Hematopoietic multipotent progenitor cell treated with erythropoietin and hydrocortisone succinate and interleukin-3 and kit ligand, for 8 days (in vitro differentiated cells): Measurements from ENCODE around the gene PDCD4.

Experiments used
- DNase-seq: peaks from one replicate; pipeline ENCODE4 v3.0.0-alpha.2; 2015

Gene PDCD4

GRCh38 chr10:110919971-110920881 lies 48.5 kb downstream of the PDCD4 start:
- DNase-seq, result peak; percentile 59

DNA sequence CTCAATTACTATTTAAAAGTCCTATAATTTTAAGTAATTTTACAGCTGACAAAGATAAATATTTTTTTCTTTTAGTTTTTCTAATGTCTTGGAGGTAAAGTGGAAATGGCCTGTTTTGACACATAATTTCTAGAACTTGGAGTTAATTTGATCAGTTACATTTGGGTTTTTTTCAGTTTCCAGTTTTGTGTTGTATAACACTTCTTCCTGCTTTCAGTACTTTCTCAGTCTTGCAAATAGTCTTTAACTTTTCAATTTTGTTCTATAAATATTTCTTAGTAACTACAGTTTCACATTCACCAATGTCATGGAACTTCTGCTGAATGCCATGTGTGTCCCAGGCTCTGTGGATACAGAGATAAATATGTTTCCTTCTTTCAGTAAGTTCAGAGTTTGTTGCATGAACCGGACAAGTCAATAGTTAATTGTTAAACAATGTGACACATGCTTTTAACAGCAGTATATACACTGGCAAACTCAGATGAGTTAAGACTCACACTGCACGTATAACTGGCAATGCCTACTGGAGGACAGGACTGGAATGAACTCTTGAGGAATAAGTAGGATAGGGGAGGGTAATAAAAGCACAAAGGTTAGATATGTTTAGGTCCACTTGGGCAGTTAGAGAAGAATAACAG lies 52.2 kb downstream of the PDCD4 start:
- peak; percentile 6 for DNase-seq

GRCh38 chr10:110927461-110927860 lies 55.7 kb downstream of the PDCD4 start:
- no peak for DNase-seq

GRCh38 chr10:110931769-110932381 lies 60.1 kb downstream of the PDCD4 start:
- DNase-seq, result no peak

GRCh38 chr10:110932505-110933180 lies 60.9 kb downstream of the PDCD4 start:
- no peak for DNase-seq

DNA sequence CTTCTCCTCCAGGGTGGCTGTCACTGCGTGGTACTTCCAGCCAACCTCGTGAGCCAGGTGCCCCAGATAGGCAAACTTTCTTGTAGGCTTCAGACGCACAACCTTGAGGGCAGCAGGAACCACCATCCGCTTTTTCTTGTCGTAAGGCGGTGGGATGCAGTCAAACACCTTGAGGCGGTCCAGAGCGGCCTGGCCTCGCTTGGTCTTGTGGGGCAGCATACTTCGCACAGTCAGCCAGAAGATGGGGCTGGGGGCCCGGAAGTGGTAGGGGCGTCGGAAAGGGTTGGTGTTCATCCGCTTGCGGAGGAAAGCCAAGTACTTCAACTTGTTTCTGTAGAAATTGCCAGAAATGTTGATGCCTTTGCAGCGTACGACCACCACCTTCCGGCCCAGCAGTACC lies 65.0 kb downstream of the PDCD4 start:
- no peak for DNase-seq

GRCh38 chr10:110939419-110939818 lies 67.7 kb downstream of the PDCD4 start:
- DNase-seq, result no peak

- no peak for DNase-seq
Observed at GRCh38 chr10:110944792-110945396, 73.2 kb downstream of the PDCD4 start.

GRCh38 chr10:110946496-110946895 lies 74.8 kb downstream of the PDCD4 start:
- DNase-seq, result no peak

DNA sequence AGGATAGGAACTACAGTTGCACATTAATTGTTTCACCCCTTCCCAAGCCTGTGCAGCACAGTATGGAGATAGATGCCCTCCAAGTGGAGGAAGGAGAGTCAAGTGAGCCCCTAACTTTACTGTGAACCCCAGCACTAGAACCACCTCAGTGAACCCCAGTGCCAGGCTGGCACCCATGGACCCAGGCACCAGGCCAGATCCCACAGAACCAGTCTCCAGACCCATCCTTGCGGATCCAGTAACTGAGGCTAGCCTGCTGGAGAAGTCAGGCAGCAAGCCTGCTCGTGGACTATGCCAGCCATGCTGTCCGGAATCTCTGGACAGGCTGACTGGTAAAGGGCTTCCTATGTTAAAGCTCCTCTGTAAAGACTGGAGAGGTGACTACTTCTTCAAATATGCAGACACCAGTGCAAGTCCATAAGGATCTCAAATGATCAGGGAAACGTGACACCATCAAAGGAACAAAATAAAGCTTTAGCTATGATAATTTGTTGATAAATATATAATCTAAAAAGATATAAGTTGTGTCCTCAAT lies 75.4 kb downstream of the PDCD4 start:
- DNase-seq, result no peak
